Neural crest cell (in vitro differentiated cells): ENCODE results near the gene GRIK1. TPM values are rescaled to one million over a fixed set of nuclear protein-coding genes. Genes with fewer than 3 reads are reported as not detected.

Experiments used
- DNase-seq: peaks from one replicate; pipeline ENCODE4 v3.0.0; 2021; ENCODE audit warnings: low read depth, mixed read lengths, low spot score
- H3K27ac Mint-ChIP-seq: one replicate; pipeline ENCODE4 v1.8.0; 2021; ENCODE audit warnings: mild to moderate bottlenecking, mixed read lengths; ENCODE audit not compliant: unreplicated experiment
- H3K27me3 Mint-ChIP-seq: 2 replicates; pipeline ENCODE4 v1.8.0; 2021; ENCODE audit warnings: low read depth, mild to moderate bottlenecking, mixed read lengths
- H3K36me3 Mint-ChIP-seq: 2 replicates; pipeline ENCODE4 v1.8.0; 2021; ENCODE audit warnings: low read depth, mild to moderate bottlenecking, mixed read lengths
- H3K4me1 Mint-ChIP-seq: 2 replicates; pipeline ENCODE4 v1.8.0; 2021; ENCODE audit warnings: mixed read lengths
- H3K4me3 Mint-ChIP-seq: one replicate; pipeline ENCODE4 v1.8.0; 2021; ENCODE audit warnings: mild to moderate bottlenecking, mixed read lengths
- H3K9me3 Mint-ChIP-seq: 2 replicates; pipeline ENCODE4 v1.8.0; 2021; ENCODE audit warnings: mixed read lengths
- CTCF ChIP-seq: fragments of 200-600 bp; sonication (generic); conservative IDR thresholded peaks from 2 replicates; pipeline ENCODE4 v1.5.0; 2021; ENCODE audit warnings: antibody characterized with exemption, mild to moderate bottlenecking
- total RNA-seq: library from RNA; stranded (reverse); gene quantifications from 2 replicates; pipeline ENCODE4 v1.2.1, GENCODE V29; 2021

Gene GRIK1
- total RNA-seq, 1 donor from 2014 or later = 0.91 TPM

GRCh38 chr21:29642551-29643245 is 297.1 kb downstream of the GRIK1 start:
- TF ChIP-seq CTCF = no peak
- no peak overlapping the region for H3K27ac Mint-ChIP-seq
- no peaks in the 10 kb centered on the region for H3K4me1 Mint-ChIP-seq
- no peak for DNase-seq
- H3K27me3 Mint-ChIP-seq = no peaks in the 10 kb centered on the region
- peaks cover 2% of the 10 kb centered on the region for H3K9me3 Mint-ChIP-seq
- H3K4me3 Mint-ChIP-seq = no peak overlapping the region
- H3K36me3 Mint-ChIP-seq = no peaks in the 10 kb centered on the region

- Mint-ChIP-seq H3K9me3 (peaks cover 2% of the 10 kb centered on the region), H3K4me3 (no peak overlapping the region), H3K4me1 (no peaks in the 10 kb centered on the region), H3K27me3 (no peaks in the 10 kb centered on the region), H3K36me3 (no peaks in the 10 kb centered on the region), H3K27ac (no peak overlapping the region)
- DNase-seq = no peak
- no peak for TF ChIP-seq CTCF
Measured at GRCh38 chr21:29641635-29642550, 297.9 kb downstream of the GRIK1 start.

GRCh38 chr21:29641001-29641634 is 298.7 kb downstream of the GRIK1 start:
- no peak overlapping the region for H3K4me3 Mint-ChIP-seq
- H3K27ac Mint-ChIP-seq = no peak overlapping the region
- no peak for TF ChIP-seq CTCF
- no peak for DNase-seq
- no peaks in the 10 kb centered on the region for H3K27me3 Mint-ChIP-seq
- no peaks in the 10 kb centered on the region for H3K36me3 Mint-ChIP-seq
- peaks cover 2% of the 10 kb centered on the region for H3K9me3 Mint-ChIP-seq
- no peaks in the 10 kb centered on the region for H3K4me1 Mint-ChIP-seq

GRCh38 chr21:29640080-29640508 is 299.7 kb downstream of the GRIK1 start:
- H3K4me1 Mint-ChIP-seq = no peaks in the 10 kb centered on the region
- no peak overlapping the region for H3K27ac Mint-ChIP-seq
- no peak overlapping the region for H3K4me3 Mint-ChIP-seq
- TF ChIP-seq CTCF = no peak
- H3K36me3 Mint-ChIP-seq = no peaks in the 10 kb centered on the region
- no peak for DNase-seq
- H3K27me3 Mint-ChIP-seq = no peaks in the 10 kb centered on the region
- H3K9me3 Mint-ChIP-seq = peaks cover 2% of the 10 kb centered on the region

GRCh38 chr21:29639366-29640079 is 300.3 kb downstream of the GRIK1 start:
- no peak overlapping the region for H3K4me3 Mint-ChIP-seq
- DNase-seq = no peak
- no peaks in the 10 kb centered on the region for H3K36me3 Mint-ChIP-seq
- H3K9me3 Mint-ChIP-seq = peaks cover 2% of the 10 kb centered on the region
- H3K4me1 Mint-ChIP-seq = no peaks in the 10 kb centered on the region
- no peak overlapping the region for H3K27ac Mint-ChIP-seq
- no peak for TF ChIP-seq CTCF
- no peaks in the 10 kb centered on the region for H3K27me3 Mint-ChIP-seq
